ENCODE data around the gene SSBP3. TPM values are rescaled to one million over a fixed set of nuclear protein-coding genes. Genes with fewer than 3 reads are reported as not detected.
"Not testable (repeated sequence)": the region's sequence is repeated elsewhere in the genome, so short reads cannot be mapped to it uniquely, and the experiment has no call there.

SSBP3 gene
- total RNA-seq, 1 experiment from 2014 or later, result 18.2 TPM

GRCh38 chr1:54247863-54248515, 158.2 kb downstream of the SSBP3 start:
- DNase-seq (ENCODE audit: low spot score), result no peak

GRCh38 chr1:54246116-54246721, 160.0 kb downstream of the SSBP3 start:
- no peak for DNase-seq (ENCODE audit: low spot score)

- no peak for DNase-seq (ENCODE audit: low spot score)
Observed at GRCh38 chr1:54245501-54245900, 160.7 kb downstream of the SSBP3 start.

- no peak for DNase-seq (ENCODE audit: low spot score)
Observed at GRCh38 chr1:54244655-54245054, 161.5 kb downstream of the SSBP3 start.

- DNase-seq (ENCODE audit: low spot score), result no peak
Observed at GRCh38 chr1:54243022-54243421, 163.2 kb downstream of the SSBP3 start.

- DNase-seq (ENCODE audit: low spot score), result no peak
Observed at GRCh38 chr1:54241364-54241763, 164.8 kb downstream of the SSBP3 start.

- DNase-seq (ENCODE audit: low spot score), result no peak
Observed at GRCh38 chr1:54240741-54241335, 165.4 kb downstream of the SSBP3 start.

GRCh38 chr1:54239631-54240031, 166.6 kb downstream of the SSBP3 start:
- no peak for DNase-seq (ENCODE audit: low spot score)

GRCh38 chr1:54239035-54239383, 167.2 kb downstream of the SSBP3 start:
- DNase-seq (ENCODE audit: low spot score), result no peak

GRCh38 chr1:54238353-54239034, 167.7 kb downstream of the SSBP3 start:
- DNase-seq (ENCODE audit: low spot score), result no peak

- no peak for DNase-seq (ENCODE audit: low spot score)
Observed at GRCh38 chr1:54237586-54237985, 168.6 kb downstream of the SSBP3 start.

- DNase-seq (ENCODE audit: low spot score), result no peak
Observed at GRCh38 chr1:54234284-54234683, 171.9 kb downstream of the SSBP3 start.

- not testable (repeated sequence) for DNase-seq (ENCODE audit: low spot score)
Observed at GRCh38 chr1:54233196-54233595, 173.0 kb downstream of the SSBP3 start.

GRCh38 chr1:54230507-54231339, 175.5 kb downstream of the SSBP3 start:
- DNase-seq (ENCODE audit: low spot score), result no peak

- DNase-seq (ENCODE audit: low spot score), result no peak
Observed at GRCh38 chr1:54229281-54229891, 176.8 kb downstream of the SSBP3 start.

- no peak for DNase-seq (ENCODE audit: low spot score)
Observed at GRCh38 chr1:54228638-54229079, 177.5 kb downstream of the SSBP3 start.

GRCh38 chr1:54227891-54228310, 178.3 kb downstream of the SSBP3 start:
- DNase-seq (ENCODE audit: low spot score), result no peak

GRCh38 chr1:54227091-54227602, 179.0 kb downstream of the SSBP3 start:
- peak; percentile 58 for DNase-seq (ENCODE audit: low spot score)

- DNase-seq (ENCODE audit: low spot score), result no peak
Observed at GRCh38 chr1:54225986-54226559, 180.1 kb downstream of the SSBP3 start.

- no peak for DNase-seq (ENCODE audit: low spot score)
Observed at GRCh38 chr1:54225378-54225777, 180.8 kb downstream of the SSBP3 start.

- no peak for DNase-seq (ENCODE audit: low spot score)
Observed at GRCh38 chr1:54224233-54224632, 182.0 kb downstream of the SSBP3 start.

All from HT-29 (cell line).